Right lobe of liver (tissue), 4 donors: ENCODE measurements around the gene ESYT2.

Experiments used
- POLR2A ChIP-seq: fragments of 450-650 bp; IDR thresholded peaks from one replicate; pipeline ENCODE4 v1.6.1; 2017; ENCODE audit warnings: antibody characterized with exemption, mild to moderate bottlenecking
- TF ChIP-seq, protein P1 (sequence below), 4 donors: fragments of 200-600 bp in 3 of 4; fragments of 450-650 bp in 1 of 4; IDR thresholded peaks; one replicate each; pipeline versions ENCODE4 v1.5.1 to v1.8.0; 2016 to 2022; ENCODE audit warnings: antibody characterized with exemption in 4 of 4, mild to moderate bottlenecking in 2 of 4
- donor health status: DM: no; HTN: no; CAD: no.
- donor health status: DM: no; HTN: no; CAD: no.
- donor health status: DM: no; HTN: yes; CAD: no.

- TF ChIP-seq, protein P1, sequence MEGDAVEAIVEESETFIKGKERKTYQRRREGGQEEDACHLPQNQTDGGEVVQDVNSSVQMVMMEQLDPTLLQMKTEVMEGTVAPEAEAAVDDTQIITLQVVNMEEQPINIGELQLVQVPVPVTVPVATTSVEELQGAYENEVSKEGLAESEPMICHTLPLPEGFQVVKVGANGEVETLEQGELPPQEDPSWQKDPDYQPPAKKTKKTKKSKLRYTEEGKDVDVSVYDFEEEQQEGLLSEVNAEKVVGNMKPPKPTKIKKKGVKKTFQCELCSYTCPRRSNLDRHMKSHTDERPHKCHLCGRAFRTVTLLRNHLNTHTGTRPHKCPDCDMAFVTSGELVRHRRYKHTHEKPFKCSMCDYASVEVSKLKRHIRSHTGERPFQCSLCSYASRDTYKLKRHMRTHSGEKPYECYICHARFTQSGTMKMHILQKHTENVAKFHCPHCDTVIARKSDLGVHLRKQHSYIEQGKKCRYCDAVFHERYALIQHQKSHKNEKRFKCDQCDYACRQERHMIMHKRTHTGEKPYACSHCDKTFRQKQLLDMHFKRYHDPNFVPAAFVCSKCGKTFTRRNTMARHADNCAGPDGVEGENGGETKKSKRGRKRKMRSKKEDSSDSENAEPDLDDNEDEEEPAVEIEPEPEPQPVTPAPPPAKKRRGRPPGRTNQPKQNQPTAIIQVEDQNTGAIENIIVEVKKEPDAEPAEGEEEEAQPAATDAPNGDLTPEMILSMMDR (IDR thresholded peaks at IDR 0.05): no peak
- TF ChIP-seq POLR2A: no peak
Observed at GRCh38 chr7:158754746-158755444, 74.4 kb downstream of the ESYT2 start.
